Choroid plexus epithelial cell (primary cell): ENCODE data around the gene DDX10.

Source experiments
- DNase-seq: peaks from one replicate; pipeline ENCODE4 v3.0.0-alpha.2; 2010; ENCODE audit warnings: low read depth
- H3K4me3 ChIP-seq: 2 replicates; pipeline ENCODE4 v1.5.1; 2011; ENCODE audit warnings: low read depth, mild to moderate bottlenecking, control low read depth, low read length, moderate library complexity
- CTCF ChIP-seq: conservative IDR thresholded peaks from 2 replicates; pipeline ENCODE4 v1.5.1; 2011; ENCODE audit warnings: low read depth, mild to moderate bottlenecking, control low read depth, inconsistent platforms, low read length, moderate library complexity

The DDX10 gene

GRCh38 chr11:108915666-108916065 is 250.8 kb downstream of the DDX10 start:
- H3K4me3 ChIP-seq, result no peak overlapping the region
- no peak for TF ChIP-seq CTCF
- DNase-seq, result peak; percentile 84

GRCh38 chr11:108916290-108916689 is 251.4 kb downstream of the DDX10 start:
- TF ChIP-seq CTCF, result no peak
- no peak overlapping the region for H3K4me3 ChIP-seq
- DNase-seq, result no peak

DNA sequence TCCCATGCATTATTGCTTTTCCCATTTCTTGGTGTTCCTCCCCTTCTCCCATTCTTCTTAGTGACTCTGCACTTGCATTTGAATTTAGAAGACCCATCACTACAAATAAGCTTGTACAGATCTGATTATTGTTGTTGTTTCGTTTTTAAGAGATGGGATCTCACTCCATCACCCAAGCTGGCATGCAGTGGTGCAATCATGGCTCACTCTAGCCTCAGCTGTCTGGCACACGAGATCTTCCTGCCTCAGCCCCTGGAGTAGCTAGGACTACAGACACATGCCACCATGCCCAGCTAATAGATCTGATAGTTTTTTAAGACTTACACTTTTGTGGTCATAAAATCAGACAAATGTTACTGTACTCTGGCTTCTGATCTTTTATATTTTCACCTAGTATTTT is 252.1 kb downstream of the DDX10 start:
- no peak for TF ChIP-seq CTCF
- DNase-seq, result no peak
- H3K4me3 ChIP-seq, result no peak overlapping the region

- no peak for DNase-seq
- H3K4me3 ChIP-seq, result no peak overlapping the region
Measured at GRCh38 chr11:108921211-108921610, 256.3 kb downstream of the DDX10 start.

GRCh38 chr11:108922241-108922640 is 257.4 kb downstream of the DDX10 start:
- TF ChIP-seq CTCF, result no peak
- no peak overlapping the region for H3K4me3 ChIP-seq
- no peak for DNase-seq

More at GRCh38 chr11:108921211-108921610, 256.3 kb downstream of the DDX10 start:
- TF ChIP-seq CTCF, result no peak

DNA sequence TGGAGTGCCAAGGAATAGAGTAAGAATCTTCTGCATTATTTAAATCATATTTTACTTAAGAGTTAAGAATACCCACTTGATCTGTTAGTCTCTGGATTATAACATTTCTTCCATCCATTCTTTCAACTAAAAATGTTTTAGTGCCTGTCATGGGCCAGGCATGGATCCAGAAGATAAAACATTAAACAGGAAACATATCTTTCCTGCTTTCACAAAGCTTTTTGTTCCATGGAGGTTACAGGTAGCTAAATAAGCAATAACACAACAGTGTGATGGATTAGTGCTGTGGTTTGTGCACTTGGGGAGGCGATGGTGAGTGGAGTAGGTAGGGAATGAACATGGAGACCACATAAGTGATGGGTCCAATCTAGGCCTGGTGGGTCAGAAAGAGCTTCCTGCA is 258.5 kb downstream of the DDX10 start:
- H3K4me3 ChIP-seq, result no peak overlapping the region
- DNase-seq, result no peak
- TF ChIP-seq CTCF, result no peak

GRCh38 chr11:108926171-108926840 is 261.4 kb downstream of the DDX10 start:
- TF ChIP-seq CTCF, result no peak
- H3K4me3 ChIP-seq, result no peak overlapping the region
- DNase-seq, result no peak
